Midbrain (tissue), 1 donor: ENCODE measurements around the gene TMC1.
"Not testable (repeated sequence)": the region's sequence is repeated elsewhere in the genome, so short reads cannot be mapped to it uniquely, and the experiment has no call there.

ENCODE experiments used
- DNase-seq: peaks from one replicate; lab custom pipeline; 2025; lab: John Stamatoyannopoulos, UW

The TMC1 gene

DNA sequence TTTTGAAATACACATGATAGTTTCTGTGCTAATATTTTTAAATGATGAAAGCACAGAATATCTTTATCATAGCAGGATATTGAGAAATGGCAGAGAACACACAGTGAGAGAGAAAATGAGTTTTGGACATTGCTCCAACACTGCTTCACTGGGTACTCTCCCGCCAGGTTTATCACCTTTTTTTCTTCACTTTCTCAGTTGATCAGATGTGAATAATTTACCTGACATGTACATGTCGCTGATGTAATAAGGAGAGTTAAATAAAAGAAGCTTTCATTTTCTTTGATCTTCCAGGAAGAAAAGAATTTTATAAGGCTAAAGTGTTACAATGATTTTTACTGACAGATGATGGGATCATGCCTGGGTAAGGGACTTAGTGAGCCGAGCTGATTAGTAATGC is 297.0 kb downstream of the TMC1 start:
- DNase-seq: no peak

DNA sequence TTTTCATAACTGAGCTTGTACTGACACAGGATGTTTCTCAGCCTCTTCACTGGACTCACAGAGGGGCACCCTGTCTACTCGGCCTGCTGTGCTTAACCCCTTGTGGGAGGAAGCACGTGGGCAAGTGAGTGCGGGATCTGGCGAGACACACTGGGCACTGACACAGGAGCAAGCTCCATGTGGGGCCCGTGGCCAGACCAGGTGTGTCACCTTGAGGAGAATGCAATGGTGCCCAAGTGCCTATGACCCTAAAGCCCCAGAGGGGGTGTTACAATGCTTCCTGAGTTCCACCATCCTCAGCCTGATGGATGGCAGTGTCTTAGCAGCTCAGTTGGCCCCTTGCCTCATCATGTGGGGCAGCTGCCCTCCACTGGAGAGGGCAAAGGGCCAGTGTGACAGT is 302.6 kb downstream of the TMC1 start:
- no peak for DNase-seq

DNA sequence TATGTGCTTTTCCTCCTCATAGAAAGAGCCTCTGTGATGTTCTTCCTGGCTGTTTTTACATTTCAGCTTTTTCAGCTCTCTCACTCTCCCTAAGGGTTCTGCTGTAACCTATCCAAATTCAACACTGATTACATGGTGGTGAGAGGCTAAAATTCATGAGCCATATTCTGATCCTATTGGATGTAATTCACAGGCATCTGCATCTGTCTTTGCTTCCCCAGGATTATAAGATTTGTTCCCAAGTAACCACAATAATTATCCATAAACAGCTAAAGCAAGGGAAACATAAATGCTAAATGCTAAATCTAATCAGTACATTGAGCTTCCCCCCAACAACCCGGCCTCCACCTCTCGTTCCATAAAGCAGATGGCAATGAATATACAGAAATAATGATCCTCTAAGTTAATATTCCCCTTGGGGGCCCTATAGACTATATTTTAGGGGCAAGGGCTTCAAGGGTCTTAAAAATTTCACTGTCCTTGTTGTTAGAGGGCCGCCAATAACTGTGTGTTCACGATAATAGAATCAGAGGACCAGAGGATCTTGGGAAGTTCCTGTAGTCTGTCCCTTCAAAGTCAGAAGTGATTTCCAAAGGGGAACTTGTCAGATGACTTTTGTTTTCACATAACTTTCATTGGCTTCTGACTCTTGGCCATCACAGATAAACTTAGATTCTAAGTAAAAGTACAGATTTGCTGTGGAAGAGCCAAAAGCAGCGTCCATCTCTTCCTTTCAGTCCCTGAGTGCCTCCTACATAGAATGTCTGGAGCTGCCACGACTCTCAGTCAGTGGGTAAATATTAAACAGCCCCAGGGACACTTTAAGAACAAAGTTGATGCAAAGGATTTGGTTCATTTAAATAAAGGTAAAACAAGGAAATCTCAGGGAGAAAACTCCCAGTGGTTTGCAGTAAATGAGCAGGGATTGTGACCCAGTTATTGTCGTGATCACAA is 305.9 kb downstream of the TMC1 start:
- DNase-seq: no peak

DNA sequence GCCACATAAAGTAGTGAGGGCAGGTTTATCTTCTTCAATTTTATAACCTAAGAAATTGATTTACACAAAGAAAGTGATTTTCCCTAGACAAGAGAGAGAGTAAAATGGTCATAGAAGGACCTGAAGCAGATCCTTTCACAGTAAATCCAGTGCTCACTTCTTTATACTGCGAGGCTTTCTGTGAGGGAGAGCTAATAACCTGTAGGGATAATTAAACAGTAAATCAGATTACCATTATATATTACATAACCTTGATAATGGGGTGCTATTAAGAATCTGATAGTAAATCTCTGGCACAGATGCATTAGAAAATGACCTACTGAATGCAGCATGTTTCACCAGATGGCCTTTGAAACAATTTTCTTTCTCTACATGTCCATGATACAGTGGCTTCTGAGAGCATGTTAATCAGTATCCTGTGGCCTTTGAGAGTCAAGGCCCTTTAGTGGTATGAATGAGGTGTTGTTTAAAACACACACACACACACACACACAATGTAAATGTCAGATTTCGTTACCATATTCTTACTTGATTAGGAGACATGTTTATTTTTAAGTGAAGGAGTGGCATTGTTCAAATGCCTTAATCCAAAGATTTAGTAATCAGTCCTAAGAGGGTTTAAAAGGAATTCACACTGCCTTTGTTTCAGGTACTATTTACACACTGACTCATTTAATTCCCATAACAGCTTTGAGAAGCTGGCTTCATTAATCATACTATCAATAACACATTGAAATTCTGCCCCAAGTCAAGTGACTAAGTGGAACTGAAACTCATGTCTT is 306.7 kb downstream of the TMC1 start:
- no peak for DNase-seq

DNA sequence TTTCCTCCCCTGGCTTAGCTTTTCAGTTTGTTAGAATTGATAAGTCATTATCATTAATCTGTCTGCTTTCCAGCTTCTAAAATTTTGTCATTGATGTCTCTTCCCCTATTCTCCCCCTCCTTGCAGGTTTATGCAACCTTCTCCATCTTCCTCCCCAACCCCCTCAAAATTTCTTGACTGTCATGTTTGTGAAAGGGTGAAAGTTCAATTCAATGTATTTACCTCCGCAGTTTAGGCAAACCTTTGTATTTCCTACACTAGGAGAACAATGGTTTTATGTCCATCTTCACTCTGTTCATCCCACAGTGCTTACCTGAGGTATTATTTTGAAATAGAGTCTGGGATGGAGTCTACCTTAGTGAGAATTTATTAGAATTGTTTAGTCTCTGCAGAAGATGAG is 313.6 kb downstream of the TMC1 start:
- no peak for DNase-seq

DNA sequence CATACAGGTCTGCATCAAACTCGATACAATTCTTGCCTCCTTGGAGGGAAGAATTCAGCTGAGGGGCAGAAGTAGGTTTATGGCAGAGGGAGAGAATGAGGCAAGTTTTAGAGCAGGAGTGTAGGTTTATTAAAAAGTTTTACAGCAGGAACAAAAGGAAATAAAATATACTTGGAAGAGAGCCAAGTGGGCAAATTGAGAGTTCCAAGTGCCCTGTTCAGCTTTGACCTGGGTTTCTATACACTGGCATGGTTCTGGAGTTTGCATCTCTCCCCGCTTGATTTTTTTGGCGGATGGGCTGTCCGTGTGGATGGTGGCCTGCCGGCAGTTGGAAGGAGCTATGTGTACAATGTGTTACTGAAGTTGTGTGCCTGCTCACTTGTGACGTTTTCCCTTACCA is 315.4 kb downstream of the TMC1 start:
- no peak for DNase-seq

DNA sequence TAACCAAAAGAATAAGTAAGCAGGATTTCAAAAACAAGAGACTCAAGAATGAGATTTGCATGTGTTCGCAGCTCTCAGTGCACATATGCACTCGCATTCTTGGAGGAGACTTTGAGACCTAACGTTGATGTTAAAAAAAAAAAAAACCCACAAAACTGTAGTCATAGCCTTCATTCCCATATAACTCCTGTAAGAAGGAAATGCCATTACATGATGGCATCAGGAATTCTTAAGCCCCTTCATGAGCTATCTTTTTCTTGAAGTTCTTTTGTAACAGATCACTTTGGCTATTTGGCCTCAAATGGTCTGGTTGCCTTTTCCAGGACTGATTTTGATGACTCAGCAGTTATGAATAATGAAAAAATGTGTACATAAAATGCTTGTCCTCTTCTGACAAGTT is 317.7 kb downstream of the TMC1 start:
- no peak for DNase-seq

DNA sequence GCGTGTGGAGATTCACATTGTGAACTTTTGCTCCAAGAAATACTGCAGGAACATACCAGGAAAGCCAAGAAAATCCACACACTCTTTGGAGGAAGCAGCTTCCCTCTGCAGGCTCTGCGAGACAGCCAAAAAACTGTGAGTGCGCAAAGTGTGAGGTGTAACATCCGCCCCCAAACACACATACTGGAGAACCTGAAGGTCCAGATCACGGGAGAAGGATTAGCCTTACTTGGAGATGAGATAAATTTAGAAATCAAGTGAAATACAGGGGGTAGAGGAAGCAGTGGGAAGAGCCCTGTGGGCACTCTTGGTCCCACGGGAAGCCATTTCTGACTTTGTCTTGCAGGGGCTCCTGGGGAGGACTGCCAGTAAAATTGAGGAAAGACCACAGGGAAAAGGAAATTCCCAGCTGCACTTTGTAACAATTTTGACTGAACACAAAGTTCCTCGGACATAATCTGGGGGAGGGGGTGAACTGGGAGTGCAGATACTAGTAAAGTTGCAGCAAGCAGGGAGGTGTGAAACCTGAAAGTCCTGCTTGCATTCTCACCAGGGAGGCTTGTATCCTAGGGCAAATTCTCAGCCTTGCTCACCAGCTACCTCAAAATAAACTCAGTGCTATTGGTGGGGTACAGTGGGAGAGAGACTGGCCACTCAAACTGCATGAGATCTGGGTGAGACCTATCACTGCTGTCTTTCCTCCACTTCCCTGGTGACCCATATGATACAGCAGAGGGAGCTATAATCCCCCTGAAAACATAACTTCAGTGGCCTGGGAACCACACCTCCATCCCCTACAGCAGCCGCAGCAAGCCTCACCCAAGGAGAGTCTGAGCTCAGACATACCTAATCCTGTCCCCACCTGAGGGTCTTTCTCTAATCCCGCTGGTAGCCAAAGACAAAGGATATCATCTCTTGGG is 322.4 kb downstream of the TMC1 start:
- no peak for DNase-seq

DNA sequence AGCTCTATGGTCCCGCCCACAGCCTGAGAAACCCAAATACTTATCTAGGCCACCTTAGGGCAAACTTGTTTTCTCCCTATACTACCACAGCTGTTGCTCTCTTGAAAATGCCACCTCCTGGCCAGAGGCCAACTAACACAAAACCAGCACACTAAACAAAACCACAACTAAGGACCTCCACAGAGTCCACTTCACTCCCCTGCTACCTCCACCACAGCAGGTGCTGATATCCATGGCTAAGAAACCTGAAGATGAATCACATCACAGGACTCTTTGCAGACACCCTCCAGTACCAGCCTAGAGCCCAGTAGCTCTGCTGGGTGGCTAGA is 323.0 kb downstream of the TMC1 start:
- DNase-seq: no peak

DNA sequence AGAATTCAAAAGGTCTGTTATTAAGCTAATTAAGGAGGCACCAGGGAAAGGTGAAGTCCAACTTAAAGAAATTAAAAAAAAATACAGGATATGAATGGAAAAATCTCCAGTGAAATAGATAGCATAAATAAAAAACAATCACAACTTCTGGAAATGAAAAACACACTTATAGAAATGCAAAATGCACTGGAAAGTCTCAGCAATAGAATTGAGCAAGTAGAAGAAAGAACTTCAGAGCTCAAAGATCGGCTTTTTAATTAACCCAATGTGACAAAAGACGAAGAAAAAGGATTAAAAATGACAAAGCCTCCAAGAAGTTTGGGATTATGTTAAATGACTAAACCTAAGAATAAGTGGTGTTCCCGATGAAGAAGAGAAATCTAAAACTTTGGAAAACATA is 323.6 kb downstream of the TMC1 start:
- not testable (repeated sequence) for DNase-seq

DNA sequence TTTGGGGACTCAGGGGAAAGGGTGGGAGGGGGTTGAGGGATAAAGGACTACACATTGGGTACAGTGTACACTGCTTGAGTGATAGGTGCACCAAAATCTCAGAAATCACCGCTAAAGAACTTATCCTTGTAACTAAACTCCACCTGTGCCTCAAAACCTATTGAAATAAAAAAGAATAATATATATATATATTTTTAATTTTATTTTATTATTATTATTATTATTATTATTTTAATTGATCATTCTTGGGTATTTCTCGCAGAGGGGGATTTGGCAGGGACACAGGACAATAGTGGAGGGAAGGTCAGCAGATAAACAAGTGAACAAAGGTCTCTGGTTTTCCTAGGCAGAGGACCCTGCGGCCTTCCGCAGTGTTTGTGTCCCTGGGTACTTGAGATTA is 328.8 kb downstream of the TMC1 start:
- DNase-seq: not testable (repeated sequence)

DNA sequence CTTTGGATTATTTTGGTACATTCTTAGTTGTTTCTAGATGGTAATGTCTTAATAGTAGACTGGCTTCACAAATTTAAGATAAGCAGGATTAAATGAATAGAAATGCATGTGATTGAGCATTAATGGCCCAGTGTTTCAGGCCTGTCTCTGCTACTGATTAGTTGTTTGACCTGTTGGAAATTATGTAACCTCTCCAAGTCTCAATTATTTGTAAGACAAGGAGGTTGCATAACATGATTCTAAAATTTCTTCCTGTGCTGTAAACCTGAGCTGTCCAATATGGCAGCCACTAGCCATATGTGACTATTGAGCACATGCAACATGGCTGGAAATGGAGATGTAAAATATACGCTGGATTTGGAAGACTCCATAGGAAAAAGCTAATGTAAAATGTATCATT is 333.9 kb downstream of the TMC1 start:
- DNase-seq: no peak

DNA sequence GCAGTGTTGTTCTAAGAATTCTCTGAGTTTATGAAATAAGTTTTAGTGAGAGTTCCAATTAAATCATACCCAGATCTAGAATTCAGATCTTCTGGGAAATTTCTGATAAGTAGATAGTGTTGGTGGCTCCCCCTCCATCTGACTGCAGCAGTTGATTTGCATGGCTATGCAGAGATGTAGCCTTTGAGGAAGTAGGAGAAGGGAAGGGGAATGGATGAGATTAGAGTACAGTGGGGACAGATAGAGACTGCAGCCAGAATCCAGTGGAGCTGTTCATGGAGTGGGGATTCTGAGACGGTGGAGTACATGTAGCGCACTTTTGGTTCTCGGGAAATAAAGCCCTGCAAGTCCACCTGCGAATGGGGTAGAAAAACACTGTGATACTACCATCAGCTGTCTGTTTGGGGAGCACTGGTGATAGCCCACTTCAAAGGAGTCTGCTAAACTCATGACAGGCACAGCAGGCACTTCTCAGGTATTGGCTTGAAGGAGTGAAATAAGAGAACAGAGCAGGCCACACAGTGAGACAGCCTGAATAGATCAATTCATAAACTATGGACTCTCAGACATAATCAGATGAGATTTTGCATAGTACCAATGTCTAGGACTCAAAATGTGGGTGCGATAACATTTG is 334.6 kb downstream of the TMC1 start:
- DNase-seq: no peak

DNA sequence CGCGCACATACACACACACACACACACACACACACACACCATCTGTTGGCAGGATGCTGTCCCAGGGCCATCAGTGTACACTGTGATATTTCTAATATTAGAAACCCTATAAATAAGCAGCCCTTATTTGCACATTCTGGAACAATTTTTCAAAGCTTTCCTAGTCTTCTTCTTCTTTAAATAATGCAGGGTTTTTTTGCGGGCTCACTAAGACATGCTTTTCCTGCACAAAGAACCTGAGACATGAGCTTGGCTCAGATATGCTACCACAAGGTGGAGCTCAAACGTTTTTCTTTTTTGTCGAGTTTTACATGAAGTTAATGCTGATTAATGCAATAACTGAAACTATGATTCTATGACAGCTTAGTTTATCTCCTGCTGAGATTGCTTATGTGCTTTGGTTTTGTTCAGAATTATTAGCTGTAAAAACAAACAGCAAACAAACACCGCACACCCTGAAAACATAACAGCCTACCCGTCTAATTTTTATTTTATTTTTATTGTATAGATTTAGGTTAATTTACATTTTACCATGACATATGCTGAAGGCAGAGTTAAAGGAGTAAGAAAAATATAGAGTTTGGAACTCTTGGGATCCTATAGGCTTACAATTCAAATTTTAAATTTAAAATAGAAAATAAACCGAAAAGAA is 335.7 kb downstream of the TMC1 start:
- DNase-seq: peak; percentile 60

DNA sequence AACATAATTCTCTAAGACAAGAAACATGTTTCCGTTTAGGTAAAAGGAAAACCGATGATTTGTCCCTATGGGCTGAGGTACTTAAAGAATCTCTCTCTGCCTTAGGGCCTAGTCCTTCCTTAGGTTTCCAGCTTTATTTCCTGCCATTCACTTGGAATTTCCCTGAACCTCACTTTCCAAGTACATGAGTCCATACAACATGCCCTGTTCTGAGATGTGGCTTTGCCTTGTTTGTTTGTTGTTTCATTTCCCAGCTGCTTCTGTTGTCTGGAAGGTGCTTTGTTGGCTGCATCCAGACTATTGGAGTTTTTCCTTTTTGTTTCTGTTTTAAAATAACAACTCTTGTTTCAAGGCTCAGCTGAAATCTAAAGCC is 336.2 kb downstream of the TMC1 start:
- DNase-seq: no peak

DNA sequence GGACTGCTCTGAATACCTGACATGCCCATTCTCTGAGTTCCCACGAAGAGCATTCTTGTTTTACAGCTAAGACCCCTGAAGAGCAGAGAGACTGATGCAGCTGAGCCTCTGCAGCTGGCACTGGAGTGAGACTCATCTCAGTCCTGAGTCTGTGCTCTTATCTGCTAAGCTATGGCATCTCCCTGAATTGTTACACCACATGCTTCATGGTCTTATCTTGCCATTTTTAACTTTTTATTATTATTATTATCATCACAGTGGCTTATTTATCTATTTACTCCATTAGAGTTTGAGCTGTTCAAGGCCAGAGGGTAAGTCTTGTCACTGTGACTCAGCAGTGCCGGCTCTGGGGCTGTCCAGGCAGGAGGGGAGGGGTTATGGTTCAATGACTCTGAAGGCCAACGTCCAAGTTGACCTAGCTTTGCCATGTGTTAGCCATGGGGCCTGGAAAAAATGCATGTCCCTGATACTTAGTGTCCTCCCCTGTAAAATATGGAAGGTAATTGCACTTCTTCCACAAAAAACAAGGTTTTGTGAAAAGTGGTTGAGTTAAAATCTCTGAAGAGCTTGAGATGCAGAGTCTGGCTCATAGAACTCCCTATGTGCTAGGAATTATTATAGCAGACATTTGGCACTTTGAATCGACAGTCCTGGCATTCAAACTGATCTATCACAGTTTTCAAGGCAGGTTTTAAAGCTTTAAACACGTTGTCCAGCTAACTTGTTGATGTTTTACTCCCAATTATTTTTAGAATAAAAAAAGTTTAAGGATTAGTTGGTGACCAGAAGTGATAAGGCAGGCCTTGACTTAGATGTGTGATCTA is 336.9 kb downstream of the TMC1 start:
- DNase-seq: no peak

DNA sequence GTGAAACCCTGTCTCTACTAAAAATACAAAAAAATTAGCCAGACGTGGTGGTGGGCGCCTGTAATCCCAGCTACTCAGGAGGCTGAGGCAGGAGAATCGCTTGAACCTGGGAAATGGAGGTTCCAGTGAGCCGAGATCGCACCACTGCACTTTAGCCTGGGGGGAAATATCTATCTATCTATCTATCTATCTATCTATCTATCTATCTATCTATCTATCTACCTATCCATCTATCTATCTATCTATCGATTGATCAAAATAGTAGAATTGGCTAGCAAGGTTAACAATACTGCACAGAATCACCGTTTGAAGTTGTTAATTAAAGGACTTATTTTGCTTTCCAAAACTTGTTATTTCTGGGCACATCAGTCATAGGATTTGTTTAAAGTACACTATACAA is 341.4 kb downstream of the TMC1 start:
- not testable (repeated sequence) for DNase-seq

DNA sequence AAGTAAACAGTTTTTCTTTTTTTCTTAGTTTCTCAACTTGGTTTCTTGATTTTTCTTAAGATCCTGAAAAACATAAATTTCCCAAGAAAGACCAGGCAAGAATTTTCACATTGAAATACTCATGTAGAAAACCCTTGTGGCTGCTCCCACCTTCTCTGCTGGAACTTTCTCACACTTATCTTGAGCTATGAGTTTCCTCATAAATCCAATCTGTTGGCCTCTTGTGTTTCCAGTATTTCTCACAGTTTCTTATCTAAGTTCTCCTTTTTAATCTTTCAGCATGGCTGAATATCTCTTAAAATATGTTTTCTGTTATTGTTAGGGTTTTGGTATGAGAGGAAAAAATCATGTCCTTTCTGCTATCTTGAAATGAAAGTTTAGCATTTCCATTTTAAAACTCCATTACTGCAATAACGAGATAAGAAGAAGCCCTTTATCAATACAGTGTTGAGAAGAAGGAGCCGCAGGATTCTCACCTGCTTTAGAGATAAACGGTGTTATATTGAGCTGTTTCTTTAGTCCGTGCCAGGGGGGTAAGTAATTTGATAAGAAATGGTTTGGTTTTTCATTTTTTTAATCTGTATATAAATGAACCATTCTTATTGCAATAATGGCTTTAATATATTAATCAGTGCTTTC is 342.2 kb downstream of the TMC1 start:
- DNase-seq: no peak

DNA sequence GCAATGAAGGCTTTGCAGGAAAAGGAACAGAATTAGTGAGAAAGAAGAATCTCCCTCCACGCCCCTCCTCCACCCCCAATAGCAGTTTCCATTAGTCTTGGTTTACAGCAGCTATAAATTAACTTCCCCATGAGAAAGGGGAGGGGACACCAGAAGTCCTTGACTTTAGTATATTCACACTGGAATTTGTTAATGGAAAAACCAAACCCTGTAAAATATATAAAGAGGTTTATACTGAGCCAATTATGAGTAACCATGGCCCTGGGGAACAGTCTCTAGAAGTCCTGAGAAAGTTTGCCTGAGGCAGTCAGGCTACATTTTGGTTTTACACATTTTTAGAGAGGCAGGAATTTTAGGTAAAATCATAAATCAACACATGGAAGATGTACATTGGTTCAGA is 342.9 kb downstream of the TMC1 start:
- no peak for DNase-seq

DNA sequence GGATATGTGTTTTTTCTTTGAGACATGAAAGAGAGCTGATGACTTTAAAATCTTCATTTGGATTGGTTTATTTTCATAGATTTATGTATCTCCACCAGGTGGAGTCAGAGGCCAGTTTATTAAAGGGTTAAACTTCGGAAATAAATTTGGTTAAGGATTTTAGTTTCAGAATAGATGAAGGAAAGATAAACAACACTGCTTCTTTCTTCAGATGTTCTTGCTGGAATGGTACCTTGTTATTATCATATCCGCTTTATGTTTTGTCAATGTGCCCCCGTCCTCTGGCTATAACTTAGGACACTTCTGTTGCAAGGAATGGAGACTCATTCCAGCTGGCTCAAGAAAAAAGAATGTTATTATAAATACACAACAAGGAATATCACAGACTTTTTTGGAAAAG is 350.3 kb downstream of the TMC1 start:
- DNase-seq: peak; percentile 9
